Measurements from ENCODE around the gene TMTC2. TPM values are rescaled to one million over a fixed set of nuclear protein-coding genes. Genes with fewer than 3 reads are reported as not detected.
A peak's percentile ranks its signal among the peaks of the same experiment; 100 is the strongest.
"Not testable (repeated sequence)": the region's sequence is repeated elsewhere in the genome, so short reads cannot be mapped to it uniquely, and the experiment has no call there.

TMTC2 gene
- total RNA-seq, 1 donor from 2014 or later, result 3.7 TPM

GRCh38 chr12:82817368-82817767, 130.7 kb downstream of the TMTC2 start:
- DNase-seq, result no peak
- intact Hi-C loops (cut with DNase I), result no loop called here

GRCh38 chr12:82818271-82819035, 131.7 kb downstream of the TMTC2 start:
- intact Hi-C loops (cut with DNase I), result no loop called here
- DNase-seq (no peak), ATAC-seq (ENCODE audit: poor library complexity) (no peak)

More at GRCh38 chr12:82817368-82817767, 130.7 kb downstream of the TMTC2 start:
- no peak for ATAC-seq (ENCODE audit: poor library complexity)

- intact Hi-C loops (cut with DNase I), result no loop called here
- ATAC-seq (ENCODE audit: poor library complexity), result no peak
- DNase-seq, result no peak
These were observed 139.8 kb downstream of the TMTC2 start for GRCh38 chr12:82826505-82826904.

GRCh38 chr12:82832096-82832495, 145.4 kb downstream of the TMTC2 start:
- ATAC-seq (ENCODE audit: poor library complexity) (no peak), DNase-seq (no peak)
- intact Hi-C loops (cut with DNase I), result no loop called here

GRCh38 chr12:82832981-82833380, 146.3 kb downstream of the TMTC2 start:
- intact Hi-C loops (cut with DNase I), result no loop called here
- ATAC-seq (ENCODE audit: poor library complexity), result no peak
- no peak for DNase-seq

- intact Hi-C loops (cut with DNase I), result no loop called here
- no peak for ATAC-seq (ENCODE audit: poor library complexity)
These were observed 146.8 kb downstream of the TMTC2 start for GRCh38 chr12:82833481-82833880.

GRCh38 chr12:82835217-82835616, 148.5 kb downstream of the TMTC2 start:
- intact Hi-C loops (cut with DNase I), result no loop called here
- ATAC-seq (ENCODE audit: poor library complexity) (peak; percentile 56), DNase-seq (no peak)

More at GRCh38 chr12:82833481-82833880, 146.8 kb downstream of the TMTC2 start:
- DNase-seq, result no peak

- DNase-seq, result no peak
- intact Hi-C loops (cut with DNase I), result no loop called here
- peak; percentile 21 for ATAC-seq (ENCODE audit: poor library complexity)
These were observed 151.4 kb downstream of the TMTC2 start for GRCh38 chr12:82838131-82838551.

- no peak for ATAC-seq (ENCODE audit: poor library complexity)
- intact Hi-C loops (cut with DNase I), result no loop called here
- DNase-seq, result no peak
These were observed 152.1 kb downstream of the TMTC2 start for GRCh38 chr12:82838827-82839226.

- intact Hi-C loops (cut with DNase I), result no loop called here
These were observed 153.1 kb downstream of the TMTC2 start for GRCh38 chr12:82839796-82840195.

GRCh38 chr12:82841487-82841904, 154.8 kb downstream of the TMTC2 start:
- DNase-seq (no peak), ATAC-seq (ENCODE audit: poor library complexity) (no peak)
- intact Hi-C loops (cut with DNase I), result no loop called here

More at GRCh38 chr12:82839796-82840195, 153.1 kb downstream of the TMTC2 start:
- ATAC-seq (ENCODE audit: poor library complexity), result no peak
- no peak for DNase-seq

- DNase-seq, result no peak
- intact Hi-C loops (cut with DNase I), result no loop called here
These were observed 155.8 kb downstream of the TMTC2 start for GRCh38 chr12:82842480-82842879.

GRCh38 chr12:82845076-82845475, 158.4 kb downstream of the TMTC2 start:
- ATAC-seq (ENCODE audit: poor library complexity); DNase-seq; intact Hi-C loops (cut with DNase I): not testable (repeated sequence)

More at GRCh38 chr12:82842480-82842879, 155.8 kb downstream of the TMTC2 start:
- no peak for ATAC-seq (ENCODE audit: poor library complexity)

- intact Hi-C loops (cut with DNase I), result no loop called here
- DNase-seq, result no peak
- no peak for ATAC-seq (ENCODE audit: poor library complexity)
These were observed 162.1 kb downstream of the TMTC2 start for GRCh38 chr12:82848845-82849244.

- no peak for ATAC-seq (ENCODE audit: poor library complexity)
These were observed 165.8 kb downstream of the TMTC2 start for GRCh38 chr12:82852529-82852928.

GRCh38 chr12:82855872-82856271, 169.2 kb downstream of the TMTC2 start:
- ATAC-seq (ENCODE audit: poor library complexity), result no peak
- intact Hi-C loops (cut with DNase I), result no loop called here
- no peak for DNase-seq

More at GRCh38 chr12:82852529-82852928, 165.8 kb downstream of the TMTC2 start:
- DNase-seq, result no peak
- intact Hi-C loops (cut with DNase I), result no loop called here

- ATAC-seq (ENCODE audit: poor library complexity) (no peak), DNase-seq (no peak)
These were observed 170.6 kb downstream of the TMTC2 start for GRCh38 chr12:82857276-82857675.

GRCh38 chr12:82857911-82858533, 171.3 kb downstream of the TMTC2 start:
- intact Hi-C loops (cut with DNase I), result no loop called here
- ATAC-seq (ENCODE audit: poor library complexity) (no peak), DNase-seq (no peak)

More at GRCh38 chr12:82857276-82857675, 170.6 kb downstream of the TMTC2 start:
- intact Hi-C loops (cut with DNase I), result no loop called here

- ATAC-seq (ENCODE audit: poor library complexity) (no peak), DNase-seq (no peak)
- intact Hi-C loops (cut with DNase I), result no loop called here
These were observed 171.8 kb downstream of the TMTC2 start for GRCh38 chr12:82858534-82858917.
